HG03135 (cell line): ENCODE data around the gene DLL4.
A peak's percentile ranks its signal among the peaks of the same experiment; 100 is the strongest.

Experiments
- ATAC-seq: cut with Tn5 transposase; IDR thresholded peaks from one replicate; pipeline ENCODE4 v1.9.1; 2021; ENCODE audit warnings: mild to moderate bottlenecking, moderate library complexity; ENCODE audit not compliant: unreplicated experiment

Gene DLL4

GRCh38 chr15:40928821-40929659, at the start of gene DLL4:
TSS of gene DLL4 (plus strand) at chr15:40929340. CDS start at chr15:40929669, 329 bp downstream.
- no peak for ATAC-seq

DNA sequence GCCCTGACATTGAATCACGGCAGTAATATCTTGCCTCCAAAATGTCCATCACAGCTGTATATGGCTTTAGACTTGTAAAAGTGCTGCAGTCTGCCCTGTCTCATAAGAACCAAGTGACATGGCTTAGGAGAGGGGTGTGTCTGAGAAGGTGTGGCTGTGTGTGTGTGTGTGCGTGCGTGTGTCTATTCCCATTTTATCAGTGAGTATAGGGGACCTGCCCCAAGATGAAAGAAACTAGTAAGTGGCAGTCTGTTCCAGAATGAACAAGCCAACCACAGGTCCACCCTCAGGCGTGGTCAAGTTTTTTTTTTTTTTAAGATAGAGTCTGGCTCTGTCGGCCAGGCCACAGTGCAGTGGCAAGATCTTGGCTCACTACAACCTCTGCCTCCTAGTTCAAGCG, 49.5 kb upstream of the DLL4 start:
- ATAC-seq: no peak

- ATAC-seq: no peak
These were observed 47.8 kb upstream of the DLL4 start for GRCh38 chr15:40881351-40881750.

- no peak for ATAC-seq
These were observed 42.6 kb upstream of the DLL4 start for GRCh38 chr15:40886586-40886985.

DNA sequence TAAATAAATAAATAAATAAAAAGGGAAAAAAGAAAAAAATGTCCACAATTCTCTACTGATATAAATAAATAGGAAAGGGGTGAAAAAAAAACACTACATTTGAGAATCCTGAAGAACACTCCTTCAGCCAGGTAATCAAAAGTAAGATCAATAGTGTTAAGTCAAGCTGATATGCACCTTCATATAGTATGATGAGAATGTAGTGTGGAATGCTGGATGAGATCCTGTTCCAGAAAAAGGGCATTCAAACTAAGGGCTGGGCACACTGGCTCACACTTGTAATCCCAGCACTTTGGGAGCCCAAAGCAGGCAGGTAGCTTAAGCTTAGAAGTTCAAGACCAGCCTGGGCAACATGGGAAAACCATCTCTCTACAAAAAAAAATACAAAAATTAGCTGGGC, 40.0 kb upstream of the DLL4 start:
- ATAC-seq: no peak

DNA sequence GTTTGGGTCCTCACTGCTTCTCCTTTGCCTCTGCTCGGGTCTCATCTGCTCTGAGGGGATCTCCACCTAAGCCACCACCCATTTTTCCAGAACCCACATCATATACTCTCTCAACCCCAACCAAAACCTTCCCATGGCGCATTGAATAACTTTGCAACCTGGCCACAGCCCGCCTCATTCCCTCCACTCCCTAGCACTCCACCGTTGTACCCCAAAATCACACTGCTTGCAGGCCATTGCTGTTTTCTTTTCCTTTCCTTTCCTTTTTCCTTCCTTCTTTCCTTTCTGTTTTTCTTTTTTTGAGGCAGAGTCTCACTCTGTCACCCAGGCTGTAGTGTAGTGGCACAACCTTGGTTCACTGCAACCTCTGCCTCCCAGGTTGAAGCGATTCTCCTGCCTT, 38.0 kb upstream of the DLL4 start:
- ATAC-seq: no peak

DNA sequence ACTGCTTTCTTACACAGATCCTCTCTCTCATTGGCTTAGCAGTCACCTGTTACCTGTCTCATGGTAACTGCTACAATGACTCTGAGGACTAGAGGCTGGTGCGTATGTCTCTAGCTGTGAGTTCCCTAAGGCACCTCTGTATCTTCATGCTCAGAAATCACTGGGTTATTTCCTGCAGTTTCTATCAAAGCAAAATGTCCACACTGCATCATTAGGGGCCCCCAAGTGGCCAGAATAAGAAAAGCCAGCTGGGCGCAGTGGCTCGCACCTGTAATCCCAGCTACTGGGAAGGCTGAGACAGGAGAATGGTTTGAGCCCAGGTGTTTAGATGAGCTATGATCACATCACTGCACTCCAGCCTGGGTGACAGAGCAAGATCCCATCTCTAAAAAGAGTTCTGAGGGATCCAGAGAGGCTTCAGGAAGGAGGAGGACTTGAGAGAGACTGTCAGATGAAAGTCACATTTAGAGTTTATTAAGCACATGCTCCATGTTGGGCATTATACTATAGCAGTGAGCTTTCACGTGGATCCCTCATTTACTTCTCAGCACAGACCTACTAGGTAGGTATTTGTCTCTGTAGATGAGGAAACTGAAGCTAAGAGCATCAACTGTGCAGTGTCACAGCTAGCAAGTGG, 37.2 kb upstream of the DLL4 start:
- no peak for ATAC-seq

DNA sequence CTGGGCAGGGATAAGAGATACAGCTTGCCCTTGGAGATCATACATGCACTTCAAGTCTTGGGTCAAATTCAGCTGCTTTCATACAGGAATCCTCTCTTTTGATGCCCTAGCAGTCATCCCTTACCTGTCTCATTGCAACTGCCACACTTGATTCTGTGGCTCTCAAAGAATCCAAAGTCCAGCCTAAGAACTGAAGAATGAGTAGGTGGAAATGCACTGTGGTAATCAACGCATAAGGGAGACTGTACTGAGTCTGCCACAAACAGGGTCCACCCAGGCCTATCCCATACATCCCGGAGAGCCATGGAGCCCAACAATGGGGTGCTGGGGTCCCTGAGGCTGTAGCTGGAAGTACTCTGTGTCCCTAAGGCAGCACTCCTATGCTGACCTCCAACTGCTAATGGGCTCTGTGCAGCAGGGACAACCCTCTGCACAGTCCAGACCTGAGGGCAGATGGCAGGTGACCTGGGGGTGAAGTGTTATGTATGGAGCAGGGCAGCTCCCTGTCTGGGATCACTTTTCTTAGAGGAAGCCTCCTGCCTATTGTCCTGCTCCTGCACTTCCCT, 36.6 kb upstream of the DLL4 start:
- ATAC-seq: no peak

- no peak for ATAC-seq
These were observed 36.0 kb upstream of the DLL4 start for GRCh38 chr15:40893019-40893670.

- ATAC-seq: peak; percentile 79
These were observed 35.1 kb upstream of the DLL4 start, which contains the start of gene VPS18 for GRCh38 chr15:40893733-40894680. TSS of gene VPS18 (plus strand) at chr15:40894450. CDS start at chr15:40894769, 319 bp downstream.

GRCh38 chr15:40894681-40895448, 34.3 kb upstream of the DLL4 start:
- ATAC-seq: peak; percentile 46

DNA sequence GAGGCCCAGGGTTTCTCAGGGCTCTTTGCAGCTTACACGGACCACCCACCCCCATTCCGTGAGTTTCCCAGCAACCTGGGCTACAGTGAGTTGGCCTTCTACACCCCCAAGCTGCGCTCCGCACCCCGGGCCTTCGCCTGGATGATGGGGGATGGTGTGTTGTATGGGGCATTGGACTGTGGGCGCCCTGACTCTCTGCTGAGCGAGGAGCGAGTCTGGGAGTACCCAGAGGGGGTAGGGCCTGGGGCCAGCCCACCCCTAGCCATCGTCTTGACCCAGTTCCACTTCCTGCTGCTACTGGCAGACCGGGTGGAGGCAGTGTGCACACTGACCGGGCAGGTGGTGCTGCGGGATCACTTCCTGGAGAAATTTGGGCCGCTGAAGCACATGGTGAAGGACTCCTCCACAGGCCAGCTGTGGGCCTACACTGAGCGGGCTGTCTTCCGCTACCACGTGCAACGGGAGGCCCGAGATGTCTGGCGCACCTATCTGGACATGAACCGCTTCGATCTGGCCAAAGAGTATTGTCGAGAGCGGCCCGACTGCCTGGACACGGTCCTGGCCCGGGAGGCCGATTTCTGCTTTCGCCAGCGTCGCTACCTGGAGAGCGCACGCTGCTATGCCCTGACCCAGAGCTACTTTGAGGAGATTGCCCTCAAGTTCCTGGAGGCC, 29.5 kb upstream of the DLL4 start:
- ATAC-seq: no peak

GRCh38 chr15:40900256-40901052, 28.7 kb upstream of the DLL4 start:
- ATAC-seq: no peak

GRCh38 chr15:40901053-40901443, 28.1 kb upstream of the DLL4 start:
- no peak for ATAC-seq

GRCh38 chr15:40902605-40903561, 26.3 kb upstream of the DLL4 start:
- no peak for ATAC-seq

DNA sequence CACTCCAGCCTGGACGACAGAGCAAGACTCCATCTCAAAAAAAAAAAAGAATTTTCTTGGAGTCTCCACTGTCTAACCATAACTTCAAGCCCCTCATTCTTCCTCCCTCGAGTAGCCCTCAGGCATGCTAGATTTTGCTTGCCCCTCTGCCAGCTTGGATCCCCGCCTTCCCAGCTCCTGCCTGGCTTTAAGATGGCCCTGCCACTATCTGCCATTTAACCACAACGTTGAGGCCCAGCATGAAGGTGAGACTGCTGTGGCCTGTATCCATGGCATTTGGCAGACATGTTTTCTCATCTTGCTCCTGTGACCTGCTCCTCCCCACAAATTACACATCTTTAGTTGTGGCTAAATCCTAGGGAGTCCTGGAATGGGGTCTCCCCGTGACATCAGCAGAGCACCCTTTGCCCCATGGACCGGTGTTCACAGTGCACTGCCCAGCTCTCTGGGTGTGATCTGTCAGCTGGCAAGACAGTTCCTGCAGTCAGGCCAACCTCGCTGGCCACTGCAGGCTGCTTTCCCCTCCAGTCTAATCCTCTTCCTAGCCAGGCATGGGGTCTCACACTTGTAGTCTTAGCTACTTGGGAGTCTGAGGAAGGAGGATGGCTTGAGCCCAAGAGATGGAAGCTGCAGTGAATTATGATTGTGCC, 24.5 kb upstream of the DLL4 start:
- ATAC-seq: no peak
